ENCODE results near the gene SPRR4. TPM values are rescaled to one million over a fixed set of nuclear protein-coding genes. Genes with fewer than 3 reads are reported as not detected.
"Not testable (repeated sequence)": the region's sequence is repeated elsewhere in the genome, so short reads cannot be mapped to it uniquely, and the experiment has no call there.

SPRR4 gene
- total RNA-seq, 4 donors from 2014 or later = 1.4 to 478 (median 67.3) TPM

DNA sequence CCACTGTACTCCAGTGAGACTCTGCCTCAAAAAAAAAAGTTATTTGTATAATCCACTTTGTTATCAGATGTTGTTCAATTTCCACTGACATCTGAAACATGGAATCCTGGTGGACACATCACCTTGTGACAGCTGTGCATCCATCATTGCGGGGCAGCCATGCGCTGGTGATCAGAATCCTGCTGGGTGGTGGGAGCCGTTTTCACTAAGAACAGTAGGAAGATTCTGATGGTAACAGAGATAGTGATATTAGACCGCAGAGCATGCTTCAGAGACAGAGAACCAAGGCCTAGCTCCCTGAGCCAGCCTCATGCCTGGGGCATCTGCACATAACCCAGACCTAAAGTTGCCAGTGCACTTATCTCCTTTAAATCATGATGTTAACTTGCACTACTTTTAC, 28.0 kb downstream of the SPRR4 start:
- Histone ChIP-seq H3K36me3 (no peaks in the 10 kb centered on the region), H3K27me3 (no peaks in the 10 kb centered on the region), H3K27ac (no peak overlapping the region), H3K9me3 (no peaks in the 10 kb centered on the region), H3K4me3 (no peak overlapping the region), H3K4me1 (no peaks in the 10 kb centered on the region)
- WGBS = 75% methylated on average over 4 of the region's 4 CpGs
- TF ChIP-seq POLR2AphosphoS5 (IDR thresholded peaks at IDR 0.05) = no peak
- TF ChIP-seq EP300 (IDR thresholded peaks at IDR 0.05) = no peak
- TF ChIP-seq POLR2A (IDR thresholded peaks at IDR 0.05) = no peak
- TF ChIP-seq CTCF (IDR thresholded peaks at IDR 0.05) = no peak
- no peak for DNase-seq (ENCODE audit: low spot score in 2 of 2)

GRCh38 chr1:152999818-153000217, 29.4 kb downstream of the SPRR4 start:
- H3K27ac ChIP-seq = no peak overlapping the region
- no peaks in the 10 kb centered on the region for H3K4me1 ChIP-seq
- H3K4me3 ChIP-seq = no peak overlapping the region
- WGBS = 71% methylated on average over 6 of the region's 6 CpGs
- no peaks in the 10 kb centered on the region for H3K9me3 ChIP-seq
- no peak for DNase-seq (ENCODE audit: low spot score in 2 of 2)
- H3K36me3 ChIP-seq = no peaks in the 10 kb centered on the region
- no peaks in the 10 kb centered on the region for H3K27me3 ChIP-seq
- TF ChIP-seq POLR2AphosphoS5 (IDR thresholded peaks at IDR 0.05) = no peak
- no peak for TF ChIP-seq POLR2A (IDR thresholded peaks at IDR 0.05)
- no peak for TF ChIP-seq CTCF (IDR thresholded peaks at IDR 0.05)
- no peak for TF ChIP-seq EP300 (IDR thresholded peaks at IDR 0.05)

- H3K36me3 ChIP-seq = no peaks in the 10 kb centered on the region
- no peaks in the 10 kb centered on the region for H3K27me3 ChIP-seq
- no peak for TF ChIP-seq CTCF (IDR thresholded peaks at IDR 0.05)
- no peak for DNase-seq (ENCODE audit: low spot score in 2 of 2)
- no peaks in the 10 kb centered on the region for H3K4me1 ChIP-seq
- no peaks in the 10 kb centered on the region for H3K9me3 ChIP-seq
- H3K27ac ChIP-seq = no peak overlapping the region
- WGBS = 100% methylated on average over 1 of the region's 1 CpG
- no peak overlapping the region for H3K4me3 ChIP-seq
These were observed 29.8 kb downstream of the SPRR4 start for GRCh38 chr1:153000294-153000693.

DNA sequence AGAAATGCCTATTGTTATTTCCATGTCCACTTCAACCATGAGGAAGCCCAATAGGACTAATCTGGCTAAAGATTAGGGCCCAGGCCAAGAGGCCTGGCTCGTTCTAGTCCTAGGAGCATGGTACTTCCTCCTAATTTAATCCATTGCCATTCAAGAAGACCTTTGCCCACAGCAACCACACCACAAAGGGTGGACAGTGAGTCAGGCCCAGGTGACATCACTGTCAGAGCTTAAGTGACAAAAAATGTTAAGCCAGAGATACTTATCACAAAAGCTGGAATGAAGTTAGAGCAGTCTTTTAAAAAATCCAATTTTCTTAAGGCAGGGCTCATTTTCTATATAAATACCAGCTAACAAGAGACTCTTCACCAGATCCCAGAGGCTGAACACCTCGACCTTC, 30.9 kb downstream of the SPRR4 start, which contains the start of gene SPRR3:
Gene SPRR3, plus strand, starts transcription at position 368 of the 400 bp plus-strand sequence. CDS start 1,272 bp downstream, outside the sequence.
- H3K27ac ChIP-seq = no peak within 1 kb of the TSS
- no peaks in the 10 kb centered on the region for H3K4me1 ChIP-seq
- WGBS = 79% methylated on average over 2 of the region's 2 CpGs
- DNase-seq (ENCODE audit: low spot score in 2 of 2) = no peak
- H3K4me3 ChIP-seq = no peak within 1 kb of the TSS
- no peak for TF ChIP-seq POLR2A (IDR thresholded peaks at IDR 0.05)
- TF ChIP-seq CTCF (IDR thresholded peaks at IDR 0.05) = no peak
- TF ChIP-seq POLR2AphosphoS5 (IDR thresholded peaks at IDR 0.05) = no peak
- TF ChIP-seq EP300 (IDR thresholded peaks at IDR 0.05) = no peak
- H3K9me3 ChIP-seq = no peaks in the 10 kb centered on the region
- no peaks in the 10 kb centered on the region for H3K36me3 ChIP-seq
- H3K27me3 ChIP-seq = no peaks in the 10 kb centered on the region

DNA sequence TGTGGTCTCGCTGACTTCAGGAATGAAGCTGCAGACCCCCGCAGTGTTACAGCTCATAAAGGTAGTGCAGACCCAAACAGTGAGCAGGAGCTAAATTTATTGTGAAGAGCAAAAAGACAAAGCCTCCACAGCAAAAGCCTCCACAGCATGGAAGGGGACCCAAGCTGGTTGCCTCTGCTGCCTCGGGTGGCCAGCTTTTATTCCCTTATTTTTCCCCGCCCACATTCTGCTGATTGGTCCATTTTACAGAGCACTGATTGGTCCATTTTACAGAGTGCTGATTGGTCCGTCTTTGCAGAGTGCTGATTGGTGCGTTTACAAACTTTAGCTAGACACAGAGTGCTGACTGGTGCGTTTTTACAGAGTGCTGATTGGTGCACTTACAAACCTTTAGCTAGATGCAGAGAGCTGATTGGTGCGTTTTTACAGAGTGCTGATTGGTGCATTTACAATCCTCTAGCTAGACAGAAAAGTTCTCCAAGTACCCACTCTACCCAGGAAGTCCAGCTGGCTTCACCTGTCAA, 40.8 kb downstream of the SPRR4 start:
- H3K27ac ChIP-seq; H3K4me1 ChIP-seq; DNase-seq (ENCODE audit: low spot score in 2 of 2); H3K27me3 ChIP-seq; H3K4me3 ChIP-seq; H3K36me3 ChIP-seq; H3K9me3 ChIP-seq: not testable (repeated sequence)
- WGBS = 87% methylated on average over 8 of the region's 8 CpGs

DNA sequence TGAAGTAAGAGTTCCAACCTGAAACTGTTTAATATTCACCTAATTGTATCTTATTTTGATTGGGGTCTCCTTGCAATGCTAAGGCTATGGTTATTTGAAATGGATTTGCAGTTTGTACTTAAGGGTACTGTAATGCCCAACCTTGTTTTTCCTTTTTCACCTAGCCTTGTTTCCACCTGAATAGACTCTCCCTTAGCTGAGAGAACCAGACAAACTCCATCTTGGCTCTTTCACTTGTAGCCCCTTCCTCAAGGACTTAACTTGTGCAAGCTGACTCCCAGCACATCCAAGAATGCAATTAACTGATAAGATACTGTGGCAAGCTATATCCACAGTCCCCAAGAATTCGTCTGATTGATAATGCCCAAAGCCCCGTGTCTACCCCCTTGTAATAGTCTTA, 51.4 kb downstream of the SPRR4 start:
- 52% methylated on average over 2 of the region's 2 CpGs for WGBS
- not testable (repeated sequence) for H3K27ac ChIP-seq; DNase-seq (ENCODE audit: low spot score in 2 of 2); H3K4me3 ChIP-seq; H3K36me3 ChIP-seq; H3K27me3 ChIP-seq; H3K4me1 ChIP-seq; H3K9me3 ChIP-seq

Other genes with a start within 250 kb of the SPRR4 start
- gene KPRP, start 212.6 kb upstream of the SPRR4 start, total RNA-seq = 100 to 1,000 TPM in 3 of 4 donors, 10 to 100 TPM in 1; 20.9 to 138 (median 131) TPM
- gene LCE1F, start 195.5 kb upstream of the SPRR4 start, total RNA-seq = 10 to 100 TPM in 3 of 4 donors, not detected in 1; 23.4 to 71.3 (median 42.8) TPM
- 10 to 100 TPM in 3 of 4 donors, 1 to 10 TPM in 1; 5.5 to 71.0 (median 29.6) TPM for gene LCE1E, start 184.4 kb upstream of the SPRR4 start, total RNA-seq
- 100 to 1,000 TPM in 2 of 4 donors, 10 to 100 TPM in 2; 32.8 to 203 (median 101) TPM for gene LCE1D, start 173.9 kb upstream of the SPRR4 start, total RNA-seq
- gene LCE1C, start 164.0 kb upstream of the SPRR4 start, total RNA-seq = 1,000 to 10,000 TPM in 3 of 4 donors, 10 to 100 TPM in 1; 73.2 to 1,471 (median 1,283) TPM
- gene LCE1B, start 158.7 kb upstream of the SPRR4 start, total RNA-seq = 100 to 1,000 TPM in 3 of 4 donors, 10 to 100 TPM in 1; 29.6 to 197 (median 166) TPM
- gene LCE1A, start 143.2 kb upstream of the SPRR4 start, total RNA-seq = 100 to 1,000 TPM in 3 of 4 donors, 10 to 100 TPM in 1; 69.4 to 516 (median 417) TPM
- gene LCE6A, start 127.8 kb upstream of the SPRR4 start, total RNA-seq = 10 to 100 TPM in 3 of 4 donors, 1 to 10 TPM in 1; 3.0 to 95.6 (median 55.0) TPM
- gene LCE7A, start 110.7 kb upstream of the SPRR4 start, total RNA-seq = not detected
- gene SMCP, start 92.3 kb upstream of the SPRR4 start, total RNA-seq = not detected
- 100 to 1,000 TPM in 3 of 4 donors, 10 to 100 TPM in 1; 50.2 to 213 (median 138) TPM for gene IVL, start 62.1 kb upstream of the SPRR4 start, total RNA-seq
- 10 to 100 TPM; 10.7 to 42.8 (median 18.2) TPM for gene SPRR5, start 23.4 kb upstream of the SPRR4 start, total RNA-seq
- gene SPRR1A, start 13.4 kb downstream of the SPRR4 start, total RNA-seq = 10 to 100 TPM in 1 of 4 donors, not detected in 3; 66.5 TPM
- not detected for gene SPRR3, start 31.1 kb downstream of the SPRR4 start, total RNA-seq
- 100 to 1,000 TPM in 3 of 4 donors, 1 to 10 TPM in 1; 1.8 to 247 (median 172) TPM for gene SPRR1B, start 60.6 kb downstream of the SPRR4 start, total RNA-seq
- 10 to 100 TPM in 3 of 4 donors, not detected in 1; 12.3 to 69.2 (median 56.6) TPM for gene SPRR2D, start 70.5 kb downstream of the SPRR4 start, total RNA-seq
- not detected for gene SPRR2A, start 86.9 kb downstream of the SPRR4 start, total RNA-seq
- 1 to 10 TPM in 2 of 4 donors, not detected in 2; 2.0 to 3.3 TPM for gene SPRR2B, start 101.0 kb downstream of the SPRR4 start, total RNA-seq
- 100 to 1,000 TPM in 2 of 4 donors, 10 to 100 TPM in 2; 10.8 to 314 (median 156) TPM for gene SPRR2E, start 123.9 kb downstream of the SPRR4 start, total RNA-seq
- 1 to 10 TPM in 1 of 4 donors, not detected in 3; 4.2 TPM for gene SPRR2F, start 142.9 kb downstream of the SPRR4 start, total RNA-seq
- gene SPRR2G, start 180.2 kb downstream of the SPRR4 start, total RNA-seq = 10 to 100 TPM in 3 of 4 donors, 1 to 10 TPM in 1; 6.8 to 56.6 (median 13.3) TPM
- gene LELP1, start 232.8 kb downstream of the SPRR4 start, total RNA-seq = not detected
- 100 to 1,000 TPM in 1 of 4 donors, 10 to 100 TPM in 2, not detected in 1; 21.2 to 127 (median 34.6) TPM for gene PRR9, start 246.9 kb downstream of the SPRR4 start, total RNA-seq

Measured in suprapubic skin (tissue), 4 donors.